WTC11 (cell line): ENCODE results near the gene C1R. TPM values are rescaled to one million over a fixed set of nuclear protein-coding genes. Genes with fewer than 3 reads are reported as not detected.

Experiments used
- ATAC-seq: fragments of 200-7000 bp; cut with Tn5 transposase; 2 replicates; pipeline ENCODE4 v1.10.0; 2021; ENCODE audit warnings: mild to moderate bottlenecking, moderate library complexity
- CTCF ChIA-PET: fragments of 300-600 bp; sonication (Branson Sonifier 250); formaldehyde crosslinking; loops from one replicate; lab custom pipeline; 2021; ENCODE audit warnings: antibody characterized with exemption; lab: Charles Lee
- POLR2A ChIA-PET: fragments of 350-600 bp; sonication (Branson Sonifier 250); formaldehyde crosslinking; loops from one replicate; lab custom pipeline; 2021; ENCODE audit warnings: antibody characterized with exemption; lab: Charles Lee
- DNase-seq: peaks from one replicate; pipeline ENCODE4 v3.0.0; 2021; ENCODE audit warnings: low spot score
- H3K27ac Mint-ChIP-seq: 2 replicates; pipeline ENCODE4 v1.8.0; 2021; ENCODE audit warnings: mixed read lengths
- H3K27me3 Mint-ChIP-seq: 2 replicates; pipeline ENCODE4 v1.8.0; 2021; ENCODE audit warnings: low read depth, mild to moderate bottlenecking, moderate library complexity, mixed read lengths
- H3K36me3 Mint-ChIP-seq: 2 replicates; pipeline ENCODE4 v1.8.0; 2021; ENCODE audit warnings: mixed read lengths
- H3K4me1 Mint-ChIP-seq: 2 replicates; pipeline ENCODE4 v1.8.0; 2022; ENCODE audit warnings: mixed read lengths
- H3K4me3 Mint-ChIP-seq: 2 replicates; pipeline ENCODE4 v1.8.0; 2021; ENCODE audit warnings: mild to moderate bottlenecking, moderate library complexity, mixed read lengths
- H3K9me3 Mint-ChIP-seq: 2 replicates; pipeline ENCODE4 v1.8.0; 2021; ENCODE audit warnings: mixed read lengths
- CREM ChIP-seq: sonication (generic); formaldehyde crosslinking; IDR thresholded peaks from 2 replicates; pipeline ENCODE4 v1.8.1; 2022; ENCODE audit warnings: mild to moderate bottlenecking, missing genetic modification reagents, moderate library complexity
- ERG ChIP-seq: fragments of 250-450 bp; sonication (Bioruptor Pico); IDR thresholded peaks from 2 replicates; pipeline ENCODE4 v1.8.0; 2021; ENCODE audit warnings: mild to moderate bottlenecking
- GABPB1 ChIP-seq: sonication (generic); formaldehyde crosslinking; IDR thresholded peaks from 2 replicates; pipeline ENCODE4 v1.8.1; 2023; ENCODE audit warnings: mild to moderate bottlenecking, missing genetic modification reagents
- GTF2I ChIP-seq: fragments of 250-450 bp; sonication (Bioruptor Pico); conservative IDR thresholded peaks from 2 replicates; pipeline ENCODE4 v1.4.0; 2021; ENCODE audit warnings: mild to moderate bottlenecking
- KAT7 ChIP-seq: sonication (generic); formaldehyde crosslinking; IDR thresholded peaks from 2 replicates; pipeline ENCODE4 v1.8.1; 2023; ENCODE audit warnings: missing genetic modification reagents, mild to moderate bottlenecking, borderline replicate concordance
- MXD4 ChIP-seq: fragments of 250-450 bp; sonication (Bioruptor Pico); IDR thresholded peaks from 2 replicates; pipeline ENCODE4 v1.8.0; 2021; ENCODE audit warnings: mild to moderate bottlenecking, moderate library complexity, borderline replicate concordance
- MYBL2 ChIP-seq: sonication (generic); formaldehyde crosslinking; IDR thresholded peaks from 2 replicates; pipeline ENCODE4 v1.8.1; 2023; ENCODE audit warnings: mild to moderate bottlenecking, moderate library complexity, missing genetic modification reagents
- SP1 ChIP-seq: sonication (generic); formaldehyde crosslinking; conservative IDR thresholded peaks from 2 replicates; pipeline ENCODE4 v1.8.1; 2022; ENCODE audit warnings: missing genetic modification reagents
- TCF7 ChIP-seq: sonication (generic); formaldehyde crosslinking; IDR thresholded peaks from 2 replicates; pipeline ENCODE4 v1.8.0; 2022; ENCODE audit warnings: mild to moderate bottlenecking, low read depth, missing genetic modification reagents, moderate library complexity
- ZBTB21 ChIP-seq: sonication (generic); formaldehyde crosslinking; IDR thresholded peaks from 2 replicates; pipeline ENCODE4 v1.8.1; 2023; ENCODE audit warnings: mild to moderate bottlenecking, missing genetic modification reagents, borderline replicate concordance
- ZNF121 ChIP-seq: sonication (generic); formaldehyde crosslinking; IDR thresholded peaks from 2 replicates; pipeline ENCODE4 v1.8.0; 2023; ENCODE audit warnings: missing genetic modification reagents
- ZNF281 ChIP-seq: sonication (generic); formaldehyde crosslinking; IDR thresholded peaks from 2 replicates; pipeline ENCODE4 v1.8.0; 2023; ENCODE audit warnings: mild to moderate bottlenecking, missing genetic modification reagents
- ZSCAN18 ChIP-seq: fragments of 250-450 bp; sonication (Bioruptor Pico); IDR thresholded peaks from 2 replicates; pipeline ENCODE4 v2.1.2; 2022; ENCODE audit warnings: mild to moderate bottlenecking, moderate library complexity
- total RNA-seq: library from RNA; stranded (reverse); gene quantifications from 3 replicates; pipeline ENCODE4 v1.2.3, GENCODE V29; 2021
- TF ChIP-seq, protein P1 (sequence below): sonication (generic); formaldehyde crosslinking; conservative IDR thresholded peaks from 2 replicates; pipeline ENCODE4 v1.8.1; 2023; ENCODE audit warnings: mild to moderate bottlenecking, low read depth, missing genetic modification reagents, moderate library complexity
- TF ChIP-seq, protein P2 (sequence below): sonication (generic); formaldehyde crosslinking; IDR thresholded peaks from 2 replicates; pipeline ENCODE4 v1.8.1; 2022; ENCODE audit warnings: mild to moderate bottlenecking, missing genetic modification reagents, moderate library complexity, borderline replicate concordance

C1R gene
- total RNA-seq, 1 experiment from 2014 or later = 8.4 TPM

DNA sequence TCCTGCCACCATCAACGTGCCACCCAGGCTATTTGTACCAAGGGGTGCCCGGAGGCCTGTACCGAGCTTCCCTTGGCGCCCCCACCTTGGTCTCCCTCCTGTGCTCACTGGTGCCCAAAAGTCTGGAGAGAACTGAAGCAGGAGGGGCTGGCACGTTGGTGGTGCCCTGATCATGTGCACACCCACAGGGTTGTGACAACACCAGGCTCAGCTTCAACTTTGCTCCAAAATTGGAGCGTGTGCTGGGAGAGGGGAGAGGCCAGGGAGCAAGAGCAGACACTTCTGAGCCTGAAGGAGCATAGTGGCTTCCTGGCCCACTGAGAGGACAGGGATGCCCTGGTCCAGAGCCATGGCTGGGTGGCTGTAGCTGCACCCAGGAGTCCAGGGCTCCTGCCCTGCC, 60.9 kb downstream of the C1R start:
- no peak for DNase-seq
- CTCF ChIA-PET = interaction anchor here (1.4 kb wide), 1 partner anchor 82 kb away, joined by 4 read pairs; no protein-coding TSS in a partner anchor
- POLR2A ChIA-PET = no interaction called here
- ATAC-seq = no peak
- no peak overlapping the region for H3K27ac Mint-ChIP-seq
- peaks cover 9% of the 10 kb centered on the region for H3K4me1 Mint-ChIP-seq
- TF ChIP-seq, protein P1, sequence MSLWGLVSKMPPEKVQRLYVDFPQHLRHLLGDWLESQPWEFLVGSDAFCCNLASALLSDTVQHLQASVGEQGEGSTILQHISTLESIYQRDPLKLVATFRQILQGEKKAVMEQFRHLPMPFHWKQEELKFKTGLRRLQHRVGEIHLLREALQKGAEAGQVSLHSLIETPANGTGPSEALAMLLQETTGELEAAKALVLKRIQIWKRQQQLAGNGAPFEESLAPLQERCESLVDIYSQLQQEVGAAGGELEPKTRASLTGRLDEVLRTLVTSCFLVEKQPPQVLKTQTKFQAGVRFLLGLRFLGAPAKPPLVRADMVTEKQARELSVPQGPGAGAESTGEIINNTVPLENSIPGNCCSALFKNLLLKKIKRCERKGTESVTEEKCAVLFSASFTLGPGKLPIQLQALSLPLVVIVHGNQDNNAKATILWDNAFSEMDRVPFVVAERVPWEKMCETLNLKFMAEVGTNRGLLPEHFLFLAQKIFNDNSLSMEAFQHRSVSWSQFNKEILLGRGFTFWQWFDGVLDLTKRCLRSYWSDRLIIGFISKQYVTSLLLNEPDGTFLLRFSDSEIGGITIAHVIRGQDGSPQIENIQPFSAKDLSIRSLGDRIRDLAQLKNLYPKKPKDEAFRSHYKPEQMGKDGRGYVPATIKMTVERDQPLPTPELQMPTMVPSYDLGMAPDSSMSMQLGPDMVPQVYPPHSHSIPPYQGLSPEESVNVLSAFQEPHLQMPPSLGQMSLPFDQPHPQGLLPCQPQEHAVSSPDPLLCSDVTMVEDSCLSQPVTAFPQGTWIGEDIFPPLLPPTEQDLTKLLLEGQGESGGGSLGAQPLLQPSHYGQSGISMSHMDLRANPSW (CRISPR knock-in tag) = no peak
- no peak for TF ChIP-seq ZBTB21 (CRISPR knock-in tag)
- no peak for TF ChIP-seq CREM (CRISPR knock-in tag)
- TF ChIP-seq GTF2I (CRISPR knock-in tag) = no peak
- TF ChIP-seq SP1 (CRISPR knock-in tag) = no peak
- no peak for TF ChIP-seq TCF7 (CRISPR knock-in tag)
- TF ChIP-seq GABPB1 (CRISPR knock-in tag) = no peak
- TF ChIP-seq, protein P2, sequence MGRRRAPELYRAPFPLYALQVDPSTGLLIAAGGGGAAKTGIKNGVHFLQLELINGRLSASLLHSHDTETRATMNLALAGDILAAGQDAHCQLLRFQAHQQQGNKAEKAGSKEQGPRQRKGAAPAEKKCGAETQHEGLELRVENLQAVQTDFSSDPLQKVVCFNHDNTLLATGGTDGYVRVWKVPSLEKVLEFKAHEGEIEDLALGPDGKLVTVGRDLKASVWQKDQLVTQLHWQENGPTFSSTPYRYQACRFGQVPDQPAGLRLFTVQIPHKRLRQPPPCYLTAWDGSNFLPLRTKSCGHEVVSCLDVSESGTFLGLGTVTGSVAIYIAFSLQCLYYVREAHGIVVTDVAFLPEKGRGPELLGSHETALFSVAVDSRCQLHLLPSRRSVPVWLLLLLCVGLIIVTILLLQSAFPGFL = no peak
- TF ChIP-seq MYBL2 (CRISPR knock-in tag) = no peak
- TF ChIP-seq ZNF281 (CRISPR knock-in tag) = no peak
- TF ChIP-seq MXD4 = no peak
- TF ChIP-seq KAT7 = no peak
- no peak for TF ChIP-seq ZSCAN18 (CRISPR knock-in tag)
- no peak for TF ChIP-seq ZNF121
- TF ChIP-seq ERG = no peak
- TF ChIP-seq, all 79 proteins: peak for 0
- Mint-ChIP-seq H3K36me3 (no peaks in the 10 kb centered on the region), H3K9me3 (peaks cover 3% of the 10 kb centered on the region; the same call in 1 of the 2 replicates), H3K4me3 (no peak overlapping the region), H3K27me3 (no peaks in the 10 kb centered on the region; the same call in 1 of the 2 replicates)

Other genes starting within 250 kb of the C1R start
- 47.1 to 61.8 TPM (median 49.1 TPM) in 3 replicates for gene CDCA3, start 241.2 kb downstream of the C1R start, total RNA-seq
- 141 to 158 TPM (median 149 TPM) in 3 replicates for gene USP5, start 240.3 kb downstream of the C1R start, total RNA-seq
- 1,045 to 1,242 TPM (median 1,195 TPM) in 3 replicates for gene TPI1, start 224.9 kb downstream of the C1R start, total RNA-seq
- gene SPSB2, start 219.1 kb downstream of the C1R start, total RNA-seq = 21.2 to 25.5 TPM (median 22.7 TPM) in 3 replicates
- gene LRRC23, start 187.6 kb downstream of the C1R start, total RNA-seq = 3.1 to 5.3 TPM (median 4.9 TPM) in 3 replicates
- gene ENO2, start 177.9 kb downstream of the C1R start, total RNA-seq = 118 to 170 TPM (median 165 TPM) in 3 replicates
- gene ATN1, start 164.5 kb downstream of the C1R start, total RNA-seq = 80.0 to 87.1 TPM (median 80.5 TPM) in 3 replicates
- not detected in 3 replicates for gene RNU7-1, start 148.6 kb downstream of the C1R start, total RNA-seq
- 158 to 181 TPM (median 172 TPM) in 3 replicates for gene C12orf57, start 148.4 kb downstream of the C1R start, total RNA-seq
- 27.1 to 34.7 TPM (median 34.5 TPM) in 3 replicates for gene PTPN6, start 141.1 kb downstream of the C1R start, total RNA-seq
- 350 to 397 TPM (median 352 TPM) in 3 replicates for gene PHB2, start 121.8 kb downstream of the C1R start, total RNA-seq
- gene EMG1, start 121.5 kb downstream of the C1R start, total RNA-seq = 59.3 to 78.6 TPM (median 59.8 TPM) in 3 replicates
- 35.3 to 40.0 TPM (median 36.2 TPM) in 3 replicates for gene LPCAT3, start 74.0 kb downstream of the C1R start, total RNA-seq
- 6.2 to 8.8 TPM (median 7.6 TPM) in 3 replicates for gene C1S, start 31.7 kb downstream of the C1R start, total RNA-seq
- gene C1RL, start 16.8 kb upstream of the C1R start, total RNA-seq = 17.7 to 23.7 TPM (median 22.9 TPM) in 3 replicates
- 4.1 to 5.4 TPM (median 4.7 TPM) in 3 replicates for gene RBP5, start 36.4 kb upstream of the C1R start, total RNA-seq
- gene CLSTN3, start 37.9 kb upstream of the C1R start, total RNA-seq = 23.7 to 28.2 TPM (median 24.7 TPM) in 3 replicates
- 61.4 to 68.9 TPM (median 63.4 TPM) in 3 replicates for gene PEX5, start 97.2 kb upstream of the C1R start, total RNA-seq
- not detected in 3 replicates for gene ACSM4, start 211.6 kb upstream of the C1R start, total RNA-seq